ENCODE results near the gene HHIPL1.

HHIPL1 gene

DNA sequence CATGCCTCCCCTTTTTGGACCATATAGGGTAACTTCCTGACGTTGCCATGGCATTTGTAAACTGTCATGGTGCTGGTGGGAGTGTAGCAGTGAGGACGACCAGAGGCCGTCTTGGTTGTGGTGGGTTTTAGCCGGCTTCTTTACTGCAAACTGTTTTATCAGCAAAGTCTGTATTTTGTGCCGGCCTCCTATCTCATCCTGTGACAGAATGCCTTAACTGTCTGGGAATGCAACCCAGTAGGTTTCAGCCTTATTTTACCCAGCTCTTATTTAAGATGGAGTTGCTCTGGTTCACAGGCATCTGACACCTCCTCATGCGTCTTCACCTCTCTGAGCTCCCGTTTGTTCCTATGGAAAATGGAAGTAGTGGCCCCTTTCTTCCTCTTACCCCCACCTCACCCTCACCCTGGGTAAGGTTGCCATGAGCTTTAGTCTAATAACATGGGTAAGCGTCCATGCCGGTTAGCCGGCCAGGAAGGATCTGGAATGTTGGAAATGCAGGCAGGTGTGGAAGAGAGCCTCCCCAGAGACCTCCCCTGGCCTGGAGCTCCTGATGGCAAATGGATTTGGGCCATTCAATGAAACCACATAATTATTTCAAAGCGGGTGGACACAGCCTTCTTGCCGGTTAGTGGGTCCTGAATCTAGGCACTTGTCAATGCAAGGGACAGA lies 18.6 kb downstream of the HHIPL1 start:
- FAIRE-seq: no peak

DNA sequence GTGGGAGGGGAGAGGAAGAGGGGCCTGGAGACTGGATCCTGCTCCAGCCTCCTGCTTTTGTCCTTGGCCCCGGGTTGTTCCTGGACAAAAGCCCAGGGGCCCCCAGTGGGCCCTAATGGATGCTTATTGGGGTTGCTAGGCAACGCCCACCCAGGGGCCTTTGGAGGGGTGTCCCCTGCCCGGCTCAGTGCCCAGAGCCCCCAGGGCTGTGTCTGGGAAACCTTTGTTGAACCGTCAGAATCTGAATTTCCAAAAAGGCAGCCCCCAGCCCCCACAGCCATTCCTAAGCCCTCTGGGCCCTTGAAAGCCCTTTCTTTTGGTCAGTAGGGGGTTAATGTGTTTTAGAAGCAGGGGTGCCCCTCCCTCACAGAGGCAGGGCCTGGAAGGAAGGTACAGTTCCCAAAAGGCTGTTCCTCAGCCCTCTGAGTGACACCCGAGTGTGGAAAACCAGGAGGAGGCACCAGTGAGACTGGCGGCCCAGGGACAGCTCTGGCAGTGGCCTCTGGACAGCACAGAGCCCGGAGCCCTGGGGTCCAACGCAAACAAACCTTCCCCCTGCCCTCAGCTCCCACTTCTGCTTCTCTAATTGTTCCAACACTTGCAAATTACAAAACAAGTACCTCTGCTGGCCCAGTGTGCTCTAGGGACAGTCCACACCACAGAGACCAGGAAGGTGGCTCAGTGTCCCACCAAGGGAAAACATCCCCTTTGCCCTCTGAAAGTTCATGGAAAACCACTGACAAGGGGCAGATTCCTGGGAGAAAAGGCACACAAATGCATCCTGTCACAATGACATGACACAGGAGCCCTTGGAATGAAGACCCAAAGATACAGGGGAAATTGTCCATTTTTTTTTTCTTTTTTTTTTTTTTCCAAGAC lies 19.4 kb downstream of the HHIPL1 start:
- FAIRE-seq: no peak

DNA sequence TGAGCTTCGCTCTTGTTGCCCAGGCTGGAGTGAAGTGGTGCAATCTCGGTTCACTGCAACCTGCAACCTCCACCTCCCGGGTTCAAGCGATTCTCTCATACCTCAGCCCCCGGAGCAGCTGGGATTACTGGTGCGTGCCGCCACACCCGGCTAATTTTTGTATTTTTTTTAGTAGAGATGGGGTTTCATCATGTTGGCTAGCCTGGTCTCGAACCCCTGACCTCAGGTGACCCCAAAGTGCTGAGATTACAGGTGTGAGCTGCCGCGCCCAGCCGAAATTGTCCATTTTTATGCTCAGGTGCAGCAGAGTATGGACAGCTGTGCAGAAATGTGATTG lies 20.0 kb downstream of the HHIPL1 start:
- no peak for FAIRE-seq

DNA sequence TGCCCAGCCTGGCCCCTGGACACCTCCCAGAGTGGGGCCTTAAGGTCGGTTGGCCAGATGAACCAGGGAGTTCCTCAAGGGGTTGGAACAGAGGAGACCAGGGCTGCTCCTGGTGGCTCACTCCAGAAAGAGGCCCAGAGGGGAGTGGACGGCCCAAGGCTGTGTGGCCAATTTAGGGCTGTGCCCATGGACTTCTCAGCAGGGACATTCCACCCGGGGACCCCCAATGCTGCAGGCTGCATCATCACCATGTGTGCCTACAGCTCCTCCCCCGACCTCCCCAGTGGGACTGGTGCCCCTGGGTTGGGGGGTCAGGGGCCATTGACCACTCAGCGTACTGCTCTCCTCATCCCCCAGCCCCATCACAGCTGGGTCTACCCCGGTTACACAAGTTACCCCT lies 21.6 kb downstream of the HHIPL1 start:
- FAIRE-seq: no peak

DNA sequence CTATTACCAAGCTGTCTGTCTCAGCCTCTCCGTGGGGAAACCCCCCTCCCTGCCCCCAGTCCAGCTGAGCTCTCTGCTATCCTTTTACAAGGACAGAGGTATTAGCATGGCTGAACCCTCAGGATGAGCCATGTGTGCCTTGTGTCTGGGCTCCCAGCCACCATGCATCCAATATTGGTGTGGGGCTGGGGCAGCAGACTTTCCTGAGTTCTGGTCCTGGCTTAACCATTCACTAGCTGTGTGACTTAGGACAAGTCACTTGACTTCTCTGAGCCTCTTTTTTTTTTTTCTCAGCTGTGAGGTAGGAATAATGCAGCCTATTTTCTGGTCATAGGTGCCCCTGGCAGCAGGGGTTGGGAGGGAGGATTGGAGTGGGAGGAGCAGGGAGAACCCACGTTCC lies 22.1 kb downstream of the HHIPL1 start:
- FAIRE-seq: no peak

DNA sequence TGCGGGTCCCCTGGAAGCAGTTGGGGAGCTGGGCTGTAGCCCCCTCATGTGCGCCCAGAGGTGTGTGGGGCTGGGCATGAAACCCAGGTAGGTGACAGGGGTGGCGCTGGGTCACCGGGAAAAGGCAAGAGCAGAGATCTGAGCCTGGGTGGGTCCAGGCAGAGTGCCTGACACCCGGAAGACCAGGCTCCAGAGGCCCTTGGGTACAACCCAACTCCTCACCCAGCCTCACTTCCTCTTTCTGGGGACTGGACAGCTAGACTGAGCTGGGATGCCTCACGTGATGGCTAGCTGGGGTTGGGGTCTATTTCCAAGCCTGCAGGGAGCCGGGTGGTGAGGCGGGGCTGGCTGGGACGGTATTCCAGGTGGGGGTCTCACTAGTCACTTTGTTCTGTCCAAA lies 22.9 kb downstream of the HHIPL1 start:
- FAIRE-seq: no peak

DNA sequence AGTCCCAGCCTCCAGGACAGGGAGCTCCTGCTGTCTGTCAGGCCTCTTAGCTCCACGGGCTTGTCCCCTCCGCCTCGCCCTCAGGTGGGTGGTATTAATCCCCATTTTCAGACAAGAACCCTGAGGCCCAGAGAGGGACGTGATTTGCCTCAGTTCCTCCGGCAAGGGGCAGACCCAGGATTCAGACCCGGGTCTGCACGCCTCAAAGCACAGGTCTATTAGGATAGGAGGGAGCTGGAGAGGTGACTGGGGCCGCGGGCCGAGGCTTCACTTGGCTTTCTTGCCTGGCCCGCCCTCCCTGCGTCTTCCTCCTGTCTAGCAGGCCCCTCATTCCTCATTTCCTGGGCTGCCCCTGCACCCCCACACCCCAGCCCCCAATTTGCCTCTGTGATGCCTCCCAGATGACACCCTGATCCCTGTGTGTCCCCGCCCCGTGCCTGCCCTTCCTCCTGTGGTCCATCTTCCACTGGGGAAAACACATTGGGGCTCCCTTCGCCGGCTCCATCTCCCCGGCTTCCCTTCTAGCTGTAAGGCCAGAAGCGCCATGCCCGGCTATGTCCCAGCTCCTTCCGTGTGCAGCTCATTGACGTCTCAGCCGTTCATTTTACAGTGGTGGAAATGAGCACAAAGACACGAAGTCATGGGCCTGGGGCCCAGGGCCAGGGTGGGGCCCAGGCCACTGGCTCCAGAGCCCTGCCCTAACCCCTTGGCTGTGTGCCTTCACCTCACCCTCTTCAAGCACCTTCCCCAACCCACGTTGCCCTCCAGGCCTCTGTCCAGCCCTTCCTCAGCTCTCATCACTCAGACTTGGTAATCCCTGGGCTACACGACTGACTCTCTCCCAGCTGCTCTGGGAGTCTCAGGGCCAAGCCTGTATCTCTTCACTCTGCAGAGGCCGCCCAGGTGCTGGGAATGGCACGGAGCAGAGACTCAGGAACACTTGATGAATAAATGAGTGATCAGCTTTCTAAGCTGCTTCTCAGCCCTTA lies 23.7 kb downstream of the HHIPL1 start:
- no peak for FAIRE-seq

DNA sequence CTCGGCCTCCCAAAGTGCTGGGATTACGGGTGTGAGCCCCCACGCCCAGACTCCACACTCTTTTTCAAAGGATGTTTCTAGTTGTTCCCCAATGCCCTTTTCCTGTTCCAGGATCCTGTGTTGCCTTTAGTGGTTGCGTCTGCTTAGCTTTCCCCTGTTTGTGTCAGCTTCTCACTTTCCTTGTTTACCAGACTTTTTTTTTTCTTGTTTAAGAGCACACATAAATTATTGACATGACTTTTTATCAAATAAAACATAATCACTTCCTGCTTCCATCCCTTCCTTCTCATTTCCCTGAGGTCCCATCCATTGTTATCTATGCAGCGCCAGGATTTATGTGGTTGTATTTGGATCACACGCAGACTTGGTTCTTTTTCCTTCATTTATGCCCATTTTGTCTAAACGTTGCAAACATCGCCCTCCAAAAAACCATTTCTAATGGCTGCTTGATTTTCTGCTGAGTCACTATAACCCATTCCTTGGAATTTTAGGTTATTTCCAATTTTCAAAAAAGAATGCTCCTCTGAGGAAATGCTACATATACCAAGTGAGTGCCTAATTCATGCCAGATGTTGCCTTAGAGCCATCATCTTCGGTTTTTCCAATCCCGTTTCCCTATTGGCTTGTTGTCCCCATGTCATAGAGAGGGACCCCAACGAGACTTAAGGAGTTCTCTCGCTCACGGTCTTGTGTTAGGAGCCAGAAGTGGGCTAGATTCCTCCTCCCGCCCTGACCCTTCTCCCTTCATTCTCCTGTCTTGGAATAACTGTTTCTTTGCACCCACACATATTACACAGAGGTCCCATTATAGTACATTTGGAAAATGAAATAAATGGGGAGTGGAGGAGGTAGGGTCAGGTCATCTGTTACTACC lies 25.7 kb downstream of the HHIPL1 start:
- no peak for FAIRE-seq

DNA sequence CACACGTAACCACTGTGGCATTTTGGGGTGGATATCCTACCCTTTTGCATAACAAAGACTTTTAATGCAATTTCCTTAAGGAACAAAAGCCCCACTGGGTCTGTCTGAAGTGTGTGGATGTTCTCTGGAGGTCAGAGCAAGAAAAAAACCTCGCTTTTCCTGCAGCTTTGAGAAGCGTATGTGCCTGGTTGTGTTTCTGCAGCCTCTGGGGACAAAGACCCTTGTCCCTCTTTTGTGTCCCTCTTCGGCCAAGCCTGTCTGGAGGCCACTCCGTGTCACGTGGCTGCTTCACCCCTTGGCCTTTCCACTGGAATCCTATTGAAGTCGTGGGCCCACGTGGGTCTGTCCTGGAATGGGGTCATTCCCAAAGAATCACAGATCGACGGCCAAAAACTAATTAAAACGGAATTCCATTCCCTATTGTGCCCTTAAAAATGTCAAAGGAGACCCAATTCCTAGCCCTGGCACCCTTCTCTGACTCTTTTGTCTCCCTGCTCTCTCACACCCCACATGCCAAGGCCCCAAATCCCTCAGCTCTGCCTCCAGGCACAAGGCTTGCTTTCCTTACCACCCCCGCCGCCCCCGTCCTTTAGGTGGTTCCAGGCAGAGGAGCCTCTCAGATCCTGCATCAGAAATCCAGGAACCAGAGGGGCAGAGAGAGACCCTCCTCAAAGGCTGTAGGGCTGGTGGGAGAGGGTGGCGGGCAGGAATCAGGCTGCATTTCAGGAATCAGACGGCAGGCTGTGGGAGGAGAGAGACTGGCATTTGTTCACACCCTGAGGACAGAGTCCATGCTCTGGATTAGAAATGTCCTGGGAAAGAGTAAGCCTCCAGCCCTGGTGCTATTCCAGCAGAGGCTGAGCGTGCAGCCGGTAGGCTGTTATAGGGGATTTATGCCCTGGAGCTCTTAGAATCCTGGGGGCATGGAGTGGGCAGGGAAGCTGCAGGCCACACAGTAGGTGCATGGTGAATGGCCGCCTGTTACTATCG lies 26.6 kb downstream of the HHIPL1 start:
- no peak for FAIRE-seq

DNA sequence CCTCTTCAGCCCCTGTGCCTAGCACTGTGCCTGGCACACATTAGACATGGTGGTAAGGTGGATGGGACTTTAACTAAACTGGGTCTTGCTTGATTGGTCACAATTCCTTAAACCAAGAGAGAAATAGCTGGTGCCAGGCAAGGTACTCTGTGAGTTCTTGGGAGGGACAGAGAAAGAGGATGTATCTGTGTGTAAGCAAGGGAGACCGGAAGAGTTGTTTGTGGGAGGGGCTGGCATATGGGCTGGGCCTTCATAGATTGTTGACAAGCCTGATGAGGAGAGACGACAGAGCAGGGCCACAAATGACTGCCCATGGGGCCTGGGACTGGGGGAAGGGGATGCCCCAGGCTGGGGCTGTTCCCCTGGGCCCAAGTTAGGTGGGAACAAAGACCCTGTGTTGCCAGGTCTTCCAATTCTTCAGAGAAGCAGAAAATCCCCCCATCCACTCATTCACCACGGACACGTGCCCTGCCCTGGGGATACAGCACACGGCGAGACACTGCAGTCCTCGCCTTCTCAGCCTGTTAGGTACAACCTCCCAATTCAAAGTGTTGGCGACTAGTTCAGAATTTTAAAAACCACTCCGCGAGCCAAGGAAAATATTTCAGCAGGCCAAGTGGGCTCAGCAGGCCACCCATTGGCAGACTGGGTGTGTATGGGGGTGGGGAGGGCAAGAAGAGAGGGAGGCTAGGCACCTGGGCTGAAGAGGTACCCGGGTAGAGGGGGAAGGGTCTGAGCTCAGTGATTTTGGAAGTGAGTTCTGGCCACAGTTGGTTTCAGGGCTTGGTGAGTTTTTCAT lies 27.8 kb downstream of the HHIPL1 start:
- no peak for FAIRE-seq

DNA sequence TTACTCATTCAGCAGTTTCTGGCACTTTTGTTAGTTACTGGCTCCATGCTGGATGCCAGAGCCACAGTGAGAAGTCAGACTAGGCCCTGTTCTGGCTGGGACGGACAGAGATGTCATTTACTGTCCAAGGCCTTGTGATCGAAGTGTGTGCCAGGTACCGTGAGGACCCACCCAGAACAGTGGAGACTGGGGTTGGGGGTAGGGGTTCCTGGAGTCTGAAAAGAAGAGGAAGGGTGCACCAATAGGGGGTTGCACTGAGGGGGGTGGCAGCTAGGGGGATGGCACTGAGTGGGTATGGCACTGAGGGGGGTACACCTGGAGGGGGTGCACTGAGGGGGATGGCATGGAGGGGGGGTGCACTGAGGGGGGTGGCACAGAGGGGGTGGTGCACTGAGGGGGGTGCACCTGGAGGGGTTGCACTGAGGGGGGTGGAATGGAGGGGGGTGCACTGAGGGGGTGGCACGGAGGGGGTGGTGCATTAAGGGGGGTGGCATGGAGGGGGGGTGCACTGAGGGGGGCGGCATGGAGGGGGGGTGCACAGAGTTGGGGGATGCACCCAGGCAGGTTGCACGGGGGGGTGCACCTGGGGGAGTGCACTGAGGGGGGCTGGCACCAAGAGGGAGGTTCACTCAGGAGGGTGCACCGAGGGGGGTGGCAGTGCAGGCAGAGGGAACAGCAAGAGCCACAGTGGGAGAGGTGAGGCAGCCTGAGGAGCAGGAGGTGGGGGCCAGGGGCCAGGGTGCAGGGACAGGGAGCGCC lies 28.6 kb downstream of the HHIPL1 start:
- no peak for FAIRE-seq

DNA sequence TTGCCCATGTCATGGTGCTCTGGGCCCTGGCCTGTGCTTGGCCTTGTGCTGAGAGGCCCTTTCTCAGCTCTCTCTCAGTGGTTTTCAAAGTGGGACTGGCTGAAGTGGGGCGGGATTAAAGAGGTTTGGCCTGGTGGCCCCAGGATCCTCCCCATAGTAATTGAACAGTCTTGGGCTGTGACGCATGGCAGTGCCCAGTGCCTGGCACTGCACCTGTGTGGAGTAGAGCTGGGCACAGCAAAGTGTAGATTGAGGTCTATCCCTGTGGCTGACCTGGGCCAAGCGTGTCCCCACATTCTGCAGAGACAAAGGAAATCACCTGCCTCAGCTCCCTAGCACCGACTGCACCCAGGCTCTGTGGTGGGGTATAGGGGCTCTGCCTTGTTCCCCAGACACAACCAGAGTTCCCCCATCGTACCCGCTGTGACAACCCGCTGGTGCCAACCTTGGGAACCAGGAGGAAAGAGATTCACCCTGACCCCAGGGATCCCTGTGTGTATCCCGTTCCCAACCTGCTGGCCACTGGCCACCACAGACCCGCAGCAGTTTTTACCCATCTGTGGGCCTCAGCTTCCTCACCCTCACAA lies 29.2 kb downstream of the HHIPL1 start:
- no peak for FAIRE-seq

DNA sequence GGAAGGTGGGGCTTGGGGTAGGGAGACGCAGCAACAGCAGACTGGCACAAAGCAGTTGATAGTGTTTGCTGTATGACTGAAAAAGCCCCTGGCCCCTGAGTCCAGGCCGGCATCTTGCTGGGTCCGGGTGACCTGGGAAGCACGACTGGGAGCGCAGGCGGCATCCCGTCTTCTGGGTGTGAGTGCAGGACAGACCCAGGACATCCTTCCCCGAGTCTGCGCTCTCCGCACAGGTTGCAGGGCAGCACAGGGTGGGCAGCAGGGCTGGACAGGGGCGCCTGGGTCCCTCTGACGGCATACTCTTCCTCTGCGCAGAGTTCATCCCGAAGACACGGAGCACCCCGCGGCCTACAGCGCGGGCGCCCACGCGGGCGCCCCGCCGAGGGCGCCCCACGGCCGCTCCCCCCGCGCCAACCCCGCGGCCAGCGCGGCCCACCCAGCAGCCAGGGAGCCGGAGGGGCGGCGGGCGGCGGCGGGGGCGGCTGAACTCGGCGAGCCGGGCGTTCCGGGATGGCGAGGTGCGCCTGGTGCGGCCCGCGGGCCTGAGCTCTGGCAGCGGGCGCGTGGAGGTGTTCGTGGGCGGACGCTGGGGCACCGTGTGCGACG lies 29.9 kb downstream of the HHIPL1 start:
- FAIRE-seq: no peak

DNA sequence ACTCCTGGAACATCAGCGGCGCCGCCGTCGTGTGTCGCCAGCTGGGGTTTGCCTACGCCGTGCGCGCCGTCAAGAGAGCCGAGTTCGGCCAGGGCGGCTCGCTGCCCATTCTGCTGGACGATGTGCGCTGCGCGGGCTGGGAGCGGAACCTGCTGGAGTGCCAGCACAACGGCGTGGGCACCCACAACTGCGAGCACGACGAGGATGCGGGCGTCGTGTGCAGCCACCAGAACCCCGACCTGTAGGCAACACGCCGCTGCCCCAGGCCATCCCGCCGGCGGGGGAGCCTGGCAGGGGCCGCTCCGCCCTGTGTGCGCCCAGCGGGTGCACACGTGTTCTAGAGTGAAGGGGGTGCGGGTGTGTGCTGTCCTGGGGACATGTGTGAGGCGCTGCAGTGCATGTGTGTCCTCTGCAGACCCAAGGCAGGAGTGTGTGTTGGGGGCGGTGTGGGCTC lies 30.5 kb downstream of the HHIPL1 start:
- no peak for FAIRE-seq

DNA sequence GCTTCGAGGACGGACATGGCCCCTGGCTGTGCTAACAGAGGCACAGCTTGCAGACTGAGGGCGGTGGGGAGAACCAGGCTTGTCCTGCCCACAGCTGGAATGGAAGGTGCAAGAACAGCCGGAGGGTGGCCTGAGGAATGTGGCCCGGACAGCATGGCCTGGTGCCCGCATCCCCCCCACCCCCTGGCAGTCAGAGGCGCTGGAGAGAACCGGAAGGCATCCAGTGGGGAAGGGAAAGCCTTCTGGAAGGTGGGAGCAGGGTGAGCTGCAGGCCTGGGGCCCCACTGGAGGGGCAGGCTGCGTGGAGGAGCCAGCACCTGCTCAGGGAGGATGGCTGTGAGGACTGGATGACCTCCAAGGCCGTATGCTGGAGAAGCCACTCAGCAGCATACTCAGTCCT lies 31.0 kb downstream of the HHIPL1 start:
- FAIRE-seq: no peak

DNA sequence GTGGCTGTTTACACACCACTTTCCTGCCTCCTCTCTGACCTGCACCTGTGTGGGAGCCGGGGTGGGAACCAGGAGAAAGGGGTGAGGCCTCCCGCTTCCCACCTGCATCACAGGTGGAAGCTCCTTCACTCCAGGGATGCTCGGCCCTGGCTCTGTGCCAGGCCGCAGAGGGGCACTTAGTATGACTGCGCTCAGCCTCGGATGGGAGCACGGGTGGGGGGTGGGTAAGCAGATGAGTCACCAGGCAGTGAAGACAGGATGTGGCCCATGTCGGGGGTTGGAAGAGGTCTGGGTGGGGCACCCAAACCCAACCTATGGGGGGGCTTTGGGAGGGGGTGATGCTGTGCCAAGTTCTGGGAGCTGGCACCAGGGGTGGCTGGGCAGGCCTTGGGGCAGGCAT lies 31.7 kb downstream of the HHIPL1 start:
- FAIRE-seq: no peak

DNA sequence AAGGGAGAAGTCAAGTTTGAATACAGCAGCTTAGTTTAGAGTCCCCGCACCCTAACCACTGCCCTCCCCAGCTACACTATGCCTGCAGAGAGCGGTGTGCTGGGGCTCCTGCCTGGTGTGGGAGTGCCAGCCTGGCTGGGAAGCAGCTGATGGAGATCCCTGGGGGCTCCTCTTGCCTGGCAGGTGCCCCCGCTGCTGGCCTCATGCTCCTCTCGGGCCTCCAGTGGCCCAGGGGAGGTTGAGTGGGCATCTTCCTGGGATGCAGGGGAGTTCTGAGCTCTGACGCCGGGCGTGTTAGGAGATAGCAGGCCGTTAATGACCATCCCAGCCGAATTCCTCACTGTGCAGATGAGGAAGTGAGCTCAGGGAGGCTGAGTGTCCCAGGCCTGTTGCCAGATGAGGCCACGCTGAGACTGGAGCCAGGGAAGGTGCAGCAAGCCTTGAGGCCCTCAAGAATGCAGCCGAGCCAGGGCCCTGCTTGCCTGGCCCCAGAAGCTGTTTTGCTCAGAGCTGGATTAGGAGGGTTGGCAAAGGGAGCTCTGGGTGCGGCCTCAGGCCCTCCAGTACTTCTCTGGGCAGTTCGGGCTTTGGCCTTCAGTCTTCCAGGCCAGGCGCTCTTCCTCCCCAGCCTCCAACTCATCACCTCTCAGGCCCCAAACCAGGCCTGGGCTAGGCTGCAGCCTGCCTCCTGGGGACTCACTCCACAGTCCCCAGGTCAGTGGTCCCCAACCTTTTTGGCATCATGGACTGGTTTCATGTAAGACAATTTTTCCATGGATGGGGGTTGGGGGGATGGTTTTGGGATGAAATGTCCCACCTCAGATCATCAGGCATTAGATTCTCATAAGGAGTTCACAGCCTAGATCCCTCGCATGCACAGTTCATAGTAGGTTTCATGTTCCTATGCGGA lies 32.6 kb downstream of the HHIPL1 start:
- no peak for FAIRE-seq

Measured in TTC549 (cell line).